Natural killer cell treated with Interleukin-12 subunit alpha and Interleukin-12 subunit beta and Interleukin-15 and Interleukin-18, amount 100 ng/mL, for 72 hours (primary cell): Measurements from ENCODE around the gene DLG5. TPM values are rescaled to one million over a fixed set of nuclear protein-coding genes. Genes with fewer than 3 reads are reported as not detected.

Source experiments
- ATAC-seq, 2 donors: fragments of 150-1000 bp; cut with Tn5 transposase in 1 of 2; sonication (Bioruptor Pico), chemical (Tn5 transposase) in 1 of 2; 2 replicates each; pipeline ENCODE4 v1.10.0; 2021
- DNase-seq: peaks from one replicate; pipeline ENCODE4 v3.0.0; 2022; ENCODE audit warnings: low spot score
- H3K27ac Mint-ChIP-seq, 2 donors: 1 replicate in 1 of 2; 2 replicates in 1 of 2; pipeline ENCODE4 v1.8.0; 2022; ENCODE audit warnings: mixed read lengths in 2 of 2, mild to moderate bottlenecking in 1 of 2, moderate library complexity in 1 of 2
- H3K27me3 Mint-ChIP-seq, 2 donors: 1 replicate in 1 of 2; 2 replicates in 1 of 2; pipeline ENCODE4 v1.8.0; 2022; ENCODE audit warnings: mixed read lengths in 2 of 2
- H3K36me3 Mint-ChIP-seq: one replicate; pipeline ENCODE4 v1.8.0; 2022; ENCODE audit warnings: mixed read lengths
- H3K4me1 Mint-ChIP-seq, 2 donors: 1 replicate in 1 of 2; 2 replicates in 1 of 2; pipeline ENCODE4 v1.8.0; 2022; ENCODE audit warnings: low read depth in 2 of 2, mixed read lengths in 2 of 2, mild to moderate bottlenecking in 1 of 2
- H3K4me3 Mint-ChIP-seq: one replicate; pipeline ENCODE4 v1.8.0; 2022; ENCODE audit warnings: mixed read lengths
- H3K9me3 Mint-ChIP-seq: 2 replicates; pipeline ENCODE4 v1.8.0; 2022; ENCODE audit warnings: mixed read lengths
- total RNA-seq, 2 donors: library from RNA; stranded (reverse); gene quantifications; one replicate each; pipeline ENCODE4 v1.2.3, GENCODE V29; 2022

Gene DLG5
- total RNA-seq, 2 donors from 2014 or later = 8.5 to 12.3 TPM

- Mint-ChIP-seq H3K27me3 (peaks cover 0 to 3% of the 10 kb centered on the region in 2 donors), H3K27ac (no peak overlapping the region), H3K36me3 (no peaks in the 10 kb centered on the region), H3K4me3 (no peak overlapping the region), H3K4me1 (no peaks in the 10 kb centered on the region), H3K9me3 (no peaks in the 10 kb centered on the region)
- no peak for DNase-seq
- no peak for ATAC-seq
Observed at GRCh38 chr10:77963901-77964300, 37.3 kb upstream of the DLG5 start.

- no peak overlapping the region for H3K27ac Mint-ChIP-seq
- no peak for ATAC-seq
- no peaks in the 10 kb centered on the region for H3K9me3 Mint-ChIP-seq
- no peaks in the 10 kb centered on the region for H3K36me3 Mint-ChIP-seq
- H3K27me3 Mint-ChIP-seq = peaks cover 0 to 3% of the 10 kb centered on the region in 2 donors
- no peaks in the 10 kb centered on the region for H3K4me1 Mint-ChIP-seq
- DNase-seq = no peak
- H3K4me3 Mint-ChIP-seq = no peak overlapping the region
Observed at GRCh38 chr10:77962350-77963146, 36.0 kb upstream of the DLG5 start.

- peak in 1 of 2 donors; percentile 31 for ATAC-seq
- Mint-ChIP-seq H3K4me3 (no peak overlapping the region), H3K27ac (no peak overlapping the region), H3K36me3 (no peaks in the 10 kb centered on the region), H3K27me3 (peaks cover 0 to 3% of the 10 kb centered on the region in 2 donors), H3K9me3 (no peaks in the 10 kb centered on the region), H3K4me1 (no peaks in the 10 kb centered on the region)
- DNase-seq = no peak
Observed at GRCh38 chr10:77961668-77962067, 35.1 kb upstream of the DLG5 start.

- Mint-ChIP-seq H3K27ac (no peak overlapping the region), H3K36me3 (no peaks in the 10 kb centered on the region), H3K4me3 (no peak overlapping the region), H3K4me1 (no peaks in the 10 kb centered on the region), H3K27me3 (peaks cover 0 to 5% of the 10 kb centered on the region in 2 donors), H3K9me3 (no peaks in the 10 kb centered on the region)
- DNase-seq (no peak), ATAC-seq (no peak)
Observed at GRCh38 chr10:77960829-77961329, 34.3 kb upstream of the DLG5 start.

- no peak overlapping the region for H3K4me3 Mint-ChIP-seq
- peaks cover 0 to 5% of the 10 kb centered on the region in 2 donors for H3K27me3 Mint-ChIP-seq
- H3K4me1 Mint-ChIP-seq = no peaks in the 10 kb centered on the region
- ATAC-seq (no peak), DNase-seq (no peak)
- no peaks in the 10 kb centered on the region for H3K36me3 Mint-ChIP-seq
- no peaks in the 10 kb centered on the region for H3K9me3 Mint-ChIP-seq
- H3K27ac Mint-ChIP-seq = no peak overlapping the region
Observed at GRCh38 chr10:77959887-77960455, 33.4 kb upstream of the DLG5 start.

- no peak overlapping the region for H3K4me3 Mint-ChIP-seq
- no peaks in the 10 kb centered on the region for H3K36me3 Mint-ChIP-seq
- no peak for ATAC-seq
- H3K27me3 Mint-ChIP-seq = peaks cover 0 to 2% of the 10 kb centered on the region in 2 donors
- H3K9me3 Mint-ChIP-seq = no peaks in the 10 kb centered on the region
- DNase-seq = no peak
- no peak overlapping the region for H3K27ac Mint-ChIP-seq
- H3K4me1 Mint-ChIP-seq = no peaks in the 10 kb centered on the region
Observed at GRCh38 chr10:77959384-77959783, 32.8 kb upstream of the DLG5 start.

- no peak for ATAC-seq
- H3K27ac Mint-ChIP-seq = no peak overlapping the region
Observed at GRCh38 chr10:77955136-77955535, 28.6 kb upstream of the DLG5 start.

GRCh38 chr10:77949167-77949566 lies 22.6 kb upstream of the DLG5 start:
- ATAC-seq = no peak
- H3K27ac Mint-ChIP-seq = no peak overlapping the region
- peaks cover 7% of the 10 kb centered on the region in 2 donors for H3K27me3 Mint-ChIP-seq
- H3K4me3 Mint-ChIP-seq = no peak overlapping the region
- H3K4me1 Mint-ChIP-seq = peaks cover 0 to 4% of the 10 kb centered on the region in 2 donors
- peaks cover 23% of the 10 kb centered on the region for H3K36me3 Mint-ChIP-seq
- no peak for DNase-seq
- H3K9me3 Mint-ChIP-seq = peaks cover 5% of the 10 kb centered on the region

More at GRCh38 chr10:77955136-77955535, 28.6 kb upstream of the DLG5 start:
- Mint-ChIP-seq H3K4me3 (no peak overlapping the region), H3K4me1 (no peaks in the 10 kb centered on the region), H3K36me3 (peaks cover 23% of the 10 kb centered on the region), H3K27me3 (peaks cover 0 to 5% of the 10 kb centered on the region in 2 donors), H3K9me3 (peaks cover 5% of the 10 kb centered on the region)
- DNase-seq = no peak

GRCh38 chr10:77946084-77946483 lies 19.5 kb upstream of the DLG5 start:
- no peak for DNase-seq
- peaks cover 4 to 12% of the 10 kb centered on the region in 2 donors for H3K4me1 Mint-ChIP-seq
- peaks cover 9% of the 10 kb centered on the region for H3K36me3 Mint-ChIP-seq
- H3K27ac Mint-ChIP-seq = no peak overlapping the region
- H3K4me3 Mint-ChIP-seq = no peak overlapping the region
- peaks cover 5% of the 10 kb centered on the region for H3K9me3 Mint-ChIP-seq
- peaks cover 7% of the 10 kb centered on the region in 2 donors for H3K27me3 Mint-ChIP-seq
- no peak for ATAC-seq

GRCh38 chr10:77944519-77944918 lies 18.0 kb upstream of the DLG5 start:
- peaks cover 4 to 12% of the 10 kb centered on the region in 2 donors for H3K4me1 Mint-ChIP-seq
- no peak overlapping the region for H3K4me3 Mint-ChIP-seq
- H3K27ac Mint-ChIP-seq = no peak overlapping the region
- DNase-seq = no peak
- ATAC-seq = no peak
- H3K36me3 Mint-ChIP-seq = no peaks in the 10 kb centered on the region
- no peaks in the 10 kb centered on the region for H3K9me3 Mint-ChIP-seq
- H3K27me3 Mint-ChIP-seq = peaks cover 7% of the 10 kb centered on the region in 2 donors

GRCh38 chr10:77943121-77943901 lies 16.8 kb upstream of the DLG5 start:
- Mint-ChIP-seq H3K9me3 (no peaks in the 10 kb centered on the region), H3K4me3 (no peak overlapping the region), H3K27me3 (peaks cover 7% of the 10 kb centered on the region in 2 donors), H3K27ac (no peak overlapping the region), H3K36me3 (no peaks in the 10 kb centered on the region), H3K4me1 (peaks cover 4 to 12% of the 10 kb centered on the region in 2 donors)
- DNase-seq (no peak), ATAC-seq (peak; percentile 61 to 74)

- no peak overlapping the region for H3K4me3 Mint-ChIP-seq
- H3K27me3 Mint-ChIP-seq = peaks cover 7% of the 10 kb centered on the region in 2 donors
- H3K27ac Mint-ChIP-seq = no peak overlapping the region
- ATAC-seq (no peak), DNase-seq (no peak)
- no peaks in the 10 kb centered on the region for H3K36me3 Mint-ChIP-seq
- H3K4me1 Mint-ChIP-seq = peaks cover 4 to 12% of the 10 kb centered on the region in 2 donors
- no peaks in the 10 kb centered on the region for H3K9me3 Mint-ChIP-seq
Observed at GRCh38 chr10:77941790-77942189, 15.2 kb upstream of the DLG5 start.

GRCh38 chr10:77940627-77941026 lies 14.1 kb upstream of the DLG5 start:
- Mint-ChIP-seq H3K4me3 (no peak overlapping the region), H3K9me3 (no peaks in the 10 kb centered on the region), H3K27ac (no peak overlapping the region), H3K36me3 (no peaks in the 10 kb centered on the region), H3K4me1 (peaks cover 4 to 12% of the 10 kb centered on the region in 2 donors), H3K27me3 (peaks cover 3 to 7% of the 10 kb centered on the region in 2 donors)
- DNase-seq (no peak), ATAC-seq (no peak)
